Stimulated activated naive B cell treated with anti-CD40 and anti-IgM and Interleukin-4, amounts not matched to agents 10 μg/mL and 1 μg/mL and 100 μg/mL, for 72 hours (primary cell): ENCODE measurements around the gene ABHD6.
"Not testable (repeated sequence)": the region's sequence is repeated elsewhere in the genome, so short reads cannot be mapped to it uniquely, and the experiment has no call there.

ENCODE experiments used
- ATAC-seq, 2 donors: fragments of 150-1000 bp; cut with Tn5 transposase; replicated peaks; 2 replicates each; pipeline ENCODE4 v1.10.0; 2021; ENCODE audit warnings: moderate library complexity in 1 of 2
- DNase-seq: peaks from one replicate; pipeline ENCODE4 v3.0.0; 2021
- H3K27ac Mint-ChIP-seq: one replicate; pipeline ENCODE4 v1.8.0; 2022; ENCODE audit warnings: mild to moderate bottlenecking, mixed read lengths
- H3K27me3 Mint-ChIP-seq, 2 donors: one replicate each; pipeline ENCODE4 v1.8.0; 2022; ENCODE audit warnings: mixed read lengths in 2 of 2
- H3K36me3 Mint-ChIP-seq, 2 donors: one replicate each; pipeline ENCODE4 v1.8.0; 2022; ENCODE audit warnings: mixed read lengths in 2 of 2, mild to moderate bottlenecking in 1 of 2
- H3K4me1 Mint-ChIP-seq, 2 donors: one replicate each; pipeline ENCODE4 v1.8.0; 2022; ENCODE audit warnings: mixed read lengths in 2 of 2, mild to moderate bottlenecking in 1 of 2
- H3K4me3 Mint-ChIP-seq, 2 donors: one replicate each; pipeline ENCODE4 v1.8.0; 2022; ENCODE audit warnings: mild to moderate bottlenecking in 2 of 2, mixed read lengths in 2 of 2, moderate library complexity in 1 of 2
- H3K9me3 Mint-ChIP-seq, 2 donors: one replicate each; pipeline ENCODE4 v1.8.0; 2022; ENCODE audit warnings: mixed read lengths in 2 of 2, mild to moderate bottlenecking in 1 of 2

The ABHD6 gene

GRCh38 chr3:58242340-58242739 is 4.7 kb downstream of the ABHD6 start:
- no peaks in the 10 kb centered on the region for H3K9me3 Mint-ChIP-seq
- no peaks in the 10 kb centered on the region for H3K27me3 Mint-ChIP-seq
- peaks cover 34 to 55% of the 10 kb centered on the region in 2 donors for H3K4me1 Mint-ChIP-seq
- DNase-seq, result no peak
- ATAC-seq, result no peak
- peaks cover 9 to 24% of the 10 kb centered on the region in 2 donors for H3K36me3 Mint-ChIP-seq
- H3K27ac Mint-ChIP-seq, result no peak overlapping the region
- no peak overlapping the region for H3K4me3 Mint-ChIP-seq

GRCh38 chr3:58242860-58243259 is 5.3 kb downstream of the ABHD6 start:
- not testable (repeated sequence) for H3K4me3 Mint-ChIP-seq, DNase-seq, H3K9me3 Mint-ChIP-seq, H3K27me3 Mint-ChIP-seq, ATAC-seq, H3K27ac Mint-ChIP-seq
- peaks cover 35 to 58% of the 10 kb centered on the region in 2 donors for H3K4me1 Mint-ChIP-seq
- H3K36me3 Mint-ChIP-seq, result peaks cover 9 to 25% of the 10 kb centered on the region in 2 donors

- ATAC-seq, result no peak
Observed at GRCh38 chr3:58243976-58244585, 6.5 kb downstream of the ABHD6 start.

GRCh38 chr3:58246148-58247047 is 8.8 kb downstream of the ABHD6 start:
- Mint-ChIP-seq H3K27ac (no peak overlapping the region), H3K36me3 (peaks cover 14 to 39% of the 10 kb centered on the region in 2 donors), H3K4me3 (no peak overlapping the region), H3K9me3 (no peaks in the 10 kb centered on the region), H3K4me1 (peaks cover 40 to 65% of the 10 kb centered on the region in 2 donors), H3K27me3 (no peaks in the 10 kb centered on the region)
- DNase-seq, result no peak
- ATAC-seq, result no peak

More at GRCh38 chr3:58243976-58244585, 6.5 kb downstream of the ABHD6 start:
- H3K36me3 Mint-ChIP-seq, result peaks cover 9 to 28% of the 10 kb centered on the region in 2 donors
- no peak overlapping the region for H3K27ac Mint-ChIP-seq
- no peaks in the 10 kb centered on the region for H3K9me3 Mint-ChIP-seq
- no peaks in the 10 kb centered on the region for H3K27me3 Mint-ChIP-seq
- no peak for DNase-seq
- peaks cover 33 to 59% of the 10 kb centered on the region in 2 donors for H3K4me1 Mint-ChIP-seq
- no peak overlapping the region for H3K4me3 Mint-ChIP-seq

- H3K27me3 Mint-ChIP-seq, result no peaks in the 10 kb centered on the region
- peak overlapping the region; percentile 84 for H3K27ac Mint-ChIP-seq
- H3K4me1 Mint-ChIP-seq, result peaks cover 24 to 48% of the 10 kb centered on the region in 2 donors
- peak overlapping the region; percentile 11 to 34 for H3K4me3 Mint-ChIP-seq
- peaks cover 26 to 36% of the 10 kb centered on the region in 2 donors for H3K36me3 Mint-ChIP-seq
- H3K9me3 Mint-ChIP-seq, result no peaks in the 10 kb centered on the region
- DNase-seq, result no peak
- peak; percentile 91 to 93 for ATAC-seq
Observed at GRCh38 chr3:58249358-58250092, 11.9 kb downstream of the ABHD6 start.

GRCh38 chr3:58250093-58250707 is 12.6 kb downstream of the ABHD6 start:
- no peak for ATAC-seq
- DNase-seq, result no peak
- Mint-ChIP-seq H3K4me3 (no peak overlapping the region), H3K4me1 (peaks cover 24 to 48% of the 10 kb centered on the region in 2 donors), H3K36me3 (peaks cover 26 to 36% of the 10 kb centered on the region in 2 donors), H3K9me3 (no peaks in the 10 kb centered on the region), H3K27ac (peak overlapping the region; percentile 48), H3K27me3 (no peaks in the 10 kb centered on the region)

- ATAC-seq (no peak), DNase-seq (no peak)
- Mint-ChIP-seq H3K27ac (no peak overlapping the region), H3K4me1 (peaks cover 20 to 44% of the 10 kb centered on the region in 2 donors), H3K9me3 (no peaks in the 10 kb centered on the region), H3K4me3 (no peak overlapping the region), H3K27me3 (no peaks in the 10 kb centered on the region), H3K36me3 (peaks cover 33 to 44% of the 10 kb centered on the region in 2 donors)
Observed at GRCh38 chr3:58251631-58252035, 14.0 kb downstream of the ABHD6 start.

GRCh38 chr3:58254144-58254543 is 16.6 kb downstream of the ABHD6 start:
- no peak for DNase-seq
- H3K36me3 Mint-ChIP-seq, result peaks cover 49 to 57% of the 10 kb centered on the region in 2 donors
- H3K4me1 Mint-ChIP-seq, result peaks cover 20 to 36% of the 10 kb centered on the region in 2 donors
- no peaks in the 10 kb centered on the region for H3K27me3 Mint-ChIP-seq
- no peak overlapping the region for H3K27ac Mint-ChIP-seq
- no peak for ATAC-seq
- H3K9me3 Mint-ChIP-seq, result no peaks in the 10 kb centered on the region
- no peak overlapping the region for H3K4me3 Mint-ChIP-seq

- no peaks in the 10 kb centered on the region for H3K27me3 Mint-ChIP-seq
- ATAC-seq, result no peak
- no peak overlapping the region for H3K4me3 Mint-ChIP-seq
- no peak for DNase-seq
- no peaks in the 10 kb centered on the region for H3K9me3 Mint-ChIP-seq
- H3K27ac Mint-ChIP-seq, result no peak overlapping the region
- peaks cover 56% of the 10 kb centered on the region in 2 donors for H3K36me3 Mint-ChIP-seq
- peaks cover 13 to 34% of the 10 kb centered on the region in 2 donors for H3K4me1 Mint-ChIP-seq
Observed at GRCh38 chr3:58256061-58256460, 18.5 kb downstream of the ABHD6 start.

- no peak overlapping the region for H3K4me3 Mint-ChIP-seq
- H3K36me3 Mint-ChIP-seq, result peaks cover 51 to 52% of the 10 kb centered on the region in 2 donors
- peaks cover 13 to 30% of the 10 kb centered on the region in 2 donors for H3K4me1 Mint-ChIP-seq
- H3K9me3 Mint-ChIP-seq, result no peaks in the 10 kb centered on the region
- no peak overlapping the region for H3K27ac Mint-ChIP-seq
- H3K27me3 Mint-ChIP-seq, result no peaks in the 10 kb centered on the region
- ATAC-seq, result no peak
- DNase-seq, result no peak
Observed at GRCh38 chr3:58256511-58256910, 18.9 kb downstream of the ABHD6 start.

GRCh38 chr3:58258392-58259055 is 20.9 kb downstream of the ABHD6 start:
- Mint-ChIP-seq H3K9me3 (no peaks in the 10 kb centered on the region), H3K4me3 (peak overlapping the region in 1 of 2 donors; percentile 41), H3K27ac (peak overlapping the region; percentile 81), H3K27me3 (no peaks in the 10 kb centered on the region), H3K4me1 (peaks cover 13 to 43% of the 10 kb centered on the region in 2 donors), H3K36me3 (peaks cover 46% of the 10 kb centered on the region in 2 donors)
- ATAC-seq (peak; percentile 43 to 52), DNase-seq (no peak)

- Mint-ChIP-seq H3K9me3 (no peaks in the 10 kb centered on the region), H3K4me3 (no peak overlapping the region), H3K36me3 (peaks cover 46 to 51% of the 10 kb centered on the region in 2 donors), H3K4me1 (peaks cover 12 to 48% of the 10 kb centered on the region in 2 donors), H3K27me3 (no peaks in the 10 kb centered on the region), H3K27ac (peak overlapping the region; percentile 86)
- peak; percentile 85 to 90 for ATAC-seq
- no peak for DNase-seq
Observed at GRCh38 chr3:58260261-58260731, 22.7 kb downstream of the ABHD6 start.

- no peak for DNase-seq
Observed at GRCh38 chr3:58260733-58261132, 23.1 kb downstream of the ABHD6 start.

More at GRCh38 chr3:58260733-58261132, 23.1 kb downstream of the ABHD6 start:
- peak in 1 of 2 donors; percentile 6 for ATAC-seq
- Mint-ChIP-seq H3K36me3 (peaks cover 49 to 55% of the 10 kb centered on the region in 2 donors), H3K4me1 (peaks cover 12 to 52% of the 10 kb centered on the region in 2 donors), H3K27ac (peak overlapping the region; percentile 86), H3K9me3 (no peaks in the 10 kb centered on the region), H3K27me3 (no peaks in the 10 kb centered on the region), H3K4me3 (no peak overlapping the region)
